GM18951 (cell line): ENCODE results near the gene COA1.
"Not testable (repeated sequence)": the region's sequence is repeated elsewhere in the genome, so short reads cannot be mapped to it uniquely, and the experiment has no call there.

Experiments
- POLR2A ChIP-seq: IDR thresholded peaks from 4 replicates; pipeline ENCODE4 v1.6.1; 2011; ENCODE audit warnings: mild to moderate bottlenecking; ENCODE audit not compliant: insufficient read length, insufficient read depth; ENCODE audit errors: extremely low read depth
- in situ Hi-C: fragments of 300-500 bp; cut with MboI; formaldehyde crosslinking; loops from one replicate; pipeline ENCODE4 v1.12.0; 2022; ENCODE audit warnings: low sequenced_read_pairs, mixed read lengths, inconsistent platforms; ENCODE audit not compliant: unreplicated experiment

Gene COA1

DNA sequence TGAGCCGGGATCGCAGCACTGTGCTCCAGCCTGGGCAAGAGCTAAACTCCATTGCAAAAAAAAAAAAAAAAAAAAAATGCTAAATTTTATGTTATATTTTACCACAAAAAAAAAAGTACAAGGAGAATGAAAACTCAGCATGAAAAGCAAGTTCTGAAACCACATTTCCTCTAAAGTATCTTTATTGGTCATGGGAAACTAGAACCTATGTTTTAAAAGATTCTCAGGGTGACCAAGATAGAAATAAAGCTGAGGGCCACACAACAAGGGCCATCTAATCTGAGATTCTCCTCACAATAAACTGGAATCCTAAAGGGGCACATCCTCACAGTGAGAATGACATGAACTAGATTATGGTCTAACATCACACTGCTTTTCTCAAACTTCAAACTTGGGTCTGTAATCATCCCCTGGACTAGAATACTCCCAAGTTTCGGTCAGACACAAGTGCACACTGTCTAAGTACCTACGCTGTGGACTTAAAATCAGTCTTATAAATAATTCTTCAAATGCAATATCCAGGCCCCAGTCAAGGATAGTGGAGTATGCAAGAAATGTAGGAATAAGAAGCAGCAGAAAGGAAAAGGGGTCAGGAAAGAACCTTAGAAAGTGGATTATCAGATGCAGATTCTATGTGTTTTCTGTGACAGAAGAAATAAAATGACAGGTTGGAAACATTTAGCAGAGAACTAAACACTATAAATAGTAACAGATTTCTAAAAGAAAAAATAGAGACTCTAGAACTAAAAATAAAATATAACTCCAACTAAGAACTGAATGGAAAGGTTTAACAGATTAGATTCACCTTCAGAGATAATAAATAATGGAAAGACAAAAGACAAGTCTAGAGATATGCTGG, 49.9 kb downstream of the COA1 start:
- TF ChIP-seq POLR2A: no peak
- in situ Hi-C loops: no loop called here

DNA sequence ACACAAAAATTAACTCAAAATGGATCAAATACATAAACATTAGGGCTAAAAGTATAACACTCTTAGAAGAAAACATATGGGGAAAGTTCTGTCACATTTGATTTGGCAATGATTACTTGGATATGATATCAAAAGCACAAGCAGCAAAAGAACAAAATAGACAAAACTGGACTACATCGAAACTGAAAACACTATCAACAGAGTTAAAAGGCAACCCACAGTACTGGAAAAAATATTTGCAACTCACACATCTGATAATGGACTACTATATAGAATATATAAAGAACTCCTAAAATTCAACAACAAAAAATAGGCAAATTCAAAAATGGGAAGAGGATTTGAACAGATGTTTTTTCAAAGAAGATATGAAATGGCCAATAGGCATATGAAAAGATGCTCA, 51.0 kb downstream of the COA1 start:
- no peak for TF ChIP-seq POLR2A
- in situ Hi-C loops: no loop called here

DNA sequence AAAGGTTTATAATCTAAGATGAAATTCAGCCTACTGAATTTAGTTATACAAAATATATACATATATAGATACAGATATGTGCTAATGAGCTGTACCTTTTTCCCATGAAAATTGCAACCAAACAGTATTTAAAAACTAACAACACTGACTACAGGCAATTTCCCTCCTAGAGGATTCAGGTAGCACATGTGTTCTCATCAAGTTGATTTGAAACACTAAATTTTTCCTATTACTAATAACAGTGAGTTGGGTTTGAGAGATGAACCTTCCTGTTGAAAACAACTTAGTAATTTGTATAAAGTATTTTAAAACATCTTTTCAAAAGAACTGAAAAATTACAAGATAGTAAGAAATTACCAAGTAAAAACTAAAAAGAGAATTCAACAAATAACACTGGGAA, 51.5 kb downstream of the COA1 start:
- TF ChIP-seq POLR2A: no peak
- in situ Hi-C loops: no loop called here

DNA sequence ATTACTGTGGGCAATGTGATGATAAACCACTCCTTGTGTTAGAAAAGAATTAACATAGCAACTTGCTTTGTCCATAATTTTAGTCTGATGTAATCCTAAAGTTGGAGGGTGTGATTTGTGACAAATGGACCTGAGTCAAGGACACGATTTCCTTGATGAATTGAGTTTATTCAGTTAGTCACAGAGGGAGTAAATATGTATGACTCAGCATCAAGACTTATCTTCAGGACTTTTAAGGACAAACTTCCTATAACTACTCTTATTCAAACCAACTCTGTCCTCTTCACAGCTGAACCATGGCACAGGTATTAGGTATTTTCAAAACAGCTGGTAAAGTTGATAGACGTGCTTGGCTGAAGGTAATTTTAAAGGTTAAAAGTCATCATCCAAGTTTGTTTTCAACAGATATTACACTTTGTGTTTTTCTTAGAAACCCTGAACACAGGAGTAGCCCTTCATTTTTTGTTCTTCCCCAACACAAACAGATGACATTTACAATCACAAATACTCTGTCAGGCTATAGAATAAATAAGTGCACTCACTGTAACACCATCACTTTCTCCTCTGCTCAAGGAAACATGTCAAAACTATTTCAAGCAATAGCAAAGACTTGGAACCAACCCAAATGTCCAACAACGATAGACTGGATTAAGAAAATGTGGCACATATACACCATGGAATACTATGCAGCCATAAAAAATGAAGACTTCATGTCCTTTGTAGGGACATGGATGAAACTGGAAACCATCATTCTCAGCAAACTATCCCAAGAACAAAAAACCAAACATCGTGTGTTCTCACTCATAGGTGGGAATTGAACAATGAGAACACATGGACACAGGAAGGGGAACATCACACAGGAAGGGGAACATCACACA, 54.5 kb downstream of the COA1 start:
- in situ Hi-C loops: no loop called here
- TF ChIP-seq POLR2A: no peak

DNA sequence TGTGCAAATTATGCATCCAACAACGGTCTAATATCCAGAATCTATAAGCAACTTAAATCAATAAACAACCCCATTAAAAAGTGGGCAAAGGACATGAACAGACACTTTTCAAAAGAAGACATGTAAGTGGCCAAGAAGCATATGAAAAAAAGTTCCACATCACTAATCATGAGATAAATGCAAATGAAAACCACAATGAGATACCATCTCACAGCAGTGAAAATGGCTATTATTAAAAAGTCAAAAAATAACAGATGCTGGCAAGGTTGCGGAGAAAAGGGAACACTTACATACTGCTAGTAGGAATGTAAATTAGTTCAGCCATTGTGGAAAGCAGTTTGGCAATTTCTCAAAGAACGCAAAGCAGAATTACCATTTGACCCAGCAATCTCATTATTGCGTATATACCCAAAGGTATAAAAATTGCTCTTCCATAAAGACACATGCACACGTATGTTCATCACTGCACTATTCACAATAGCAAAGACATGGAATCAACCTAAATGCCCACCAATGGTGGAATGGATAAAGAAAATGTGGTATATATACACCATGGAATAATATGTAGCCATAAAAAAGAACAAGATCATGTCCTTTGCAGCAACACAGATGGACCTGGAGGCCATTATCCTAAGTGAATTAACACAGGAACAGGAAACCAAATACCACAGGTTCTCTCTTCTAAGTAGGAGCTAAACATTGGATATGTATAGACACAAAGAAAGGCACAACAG, 55.9 kb downstream of the COA1 start:
- in situ Hi-C loops: not testable (repeated sequence)

DNA sequence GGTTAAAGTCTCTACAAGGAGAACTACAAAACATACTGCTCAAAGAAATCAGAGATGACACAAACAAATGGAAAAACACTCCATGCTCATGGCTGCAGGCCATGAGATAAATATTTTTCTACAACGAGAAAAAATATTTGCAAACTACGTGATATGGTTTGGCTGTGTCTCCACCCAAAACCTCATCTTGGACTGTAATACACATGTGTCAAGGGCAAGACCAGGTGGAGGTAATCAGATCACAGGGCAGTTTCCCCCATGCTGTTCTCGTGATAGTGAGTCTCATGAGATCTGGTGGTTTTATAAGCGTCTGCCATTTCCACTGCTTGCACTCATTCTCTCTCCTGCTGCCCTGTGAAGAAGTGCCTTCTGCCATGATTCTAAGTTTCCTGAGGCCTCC, 57.8 kb downstream of the COA1 start:
- TF ChIP-seq POLR2A: no peak
- in situ Hi-C loops: no loop called here

DNA sequence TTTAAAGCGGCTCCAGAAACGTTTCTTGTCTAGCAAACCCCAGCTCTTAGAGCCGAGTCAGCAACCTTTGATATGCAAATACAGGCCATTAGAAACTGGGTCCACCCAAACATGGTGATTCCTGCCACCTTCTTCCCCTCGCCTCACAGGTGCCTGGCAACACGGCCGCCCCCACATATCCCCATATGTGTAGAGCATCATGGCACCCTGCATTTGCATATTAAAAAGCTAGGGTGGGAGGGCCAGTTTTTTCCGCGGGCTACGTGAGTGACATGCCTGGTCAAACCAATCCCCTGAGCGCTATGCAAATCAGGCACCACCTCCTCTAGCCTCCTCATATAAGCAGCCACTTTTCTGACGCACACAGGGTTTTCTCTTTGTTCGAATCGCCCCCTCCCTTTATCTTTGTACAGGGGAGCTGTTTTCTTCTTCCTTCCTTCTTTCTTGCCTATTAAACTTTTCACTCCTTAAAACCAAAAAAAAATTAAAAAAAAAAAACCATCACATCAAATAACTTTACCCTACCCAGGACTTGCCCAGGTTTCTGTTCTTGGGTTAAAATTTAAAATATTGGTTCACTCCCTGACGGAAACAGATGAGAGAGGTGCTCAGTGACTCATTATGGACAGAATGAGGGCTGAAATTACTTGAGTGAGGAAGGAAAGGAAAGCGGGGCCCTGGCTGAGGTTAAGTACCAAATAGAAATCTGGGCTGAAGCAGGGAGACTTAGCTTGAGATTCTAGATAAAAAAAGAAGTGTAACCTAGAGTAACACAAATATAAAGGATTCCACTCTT, 59.8 kb downstream of the COA1 start:
- in situ Hi-C loops: no loop called here
- TF ChIP-seq POLR2A: no peak

DNA sequence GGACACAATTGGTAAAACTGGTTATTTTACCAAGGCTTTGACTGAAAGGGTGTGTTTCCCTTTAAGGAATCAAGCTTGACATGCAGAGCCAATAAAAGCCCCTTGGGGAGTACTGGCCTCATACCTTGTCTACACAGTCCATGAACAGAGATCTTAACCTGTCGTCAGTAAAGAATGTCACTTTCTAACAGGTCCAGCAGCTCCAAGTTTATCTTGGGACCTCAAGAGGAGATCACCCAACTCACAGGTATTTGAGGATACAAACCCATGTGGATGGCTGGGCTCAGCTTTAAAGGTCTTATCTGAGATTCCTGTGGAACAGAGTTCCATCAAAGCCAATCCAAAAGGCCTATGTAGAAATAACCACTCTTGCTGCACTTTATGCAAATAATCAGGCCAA, 61.3 kb downstream of the COA1 start:
- no peak for TF ChIP-seq POLR2A
- in situ Hi-C loops: no loop called here

DNA sequence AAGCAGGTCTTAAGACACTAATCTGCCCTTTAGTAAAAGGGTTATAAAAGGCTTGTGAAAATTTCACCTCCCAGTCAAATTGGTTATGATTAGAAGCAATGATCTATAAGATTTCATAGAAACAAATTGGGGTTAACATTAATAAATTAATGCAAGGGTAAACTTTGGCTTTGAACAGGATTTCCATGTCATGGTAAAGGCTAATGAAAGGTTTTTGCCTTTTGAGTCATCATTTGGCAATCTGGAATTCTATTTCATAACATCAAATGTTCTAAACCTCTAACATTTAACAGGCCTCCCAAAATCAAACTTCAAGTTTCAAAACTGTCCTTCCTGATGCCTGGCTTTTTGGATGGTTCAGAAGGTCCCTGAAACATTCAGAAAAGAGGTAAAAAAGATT, 62.4 kb downstream of the COA1 start:
- no peak for TF ChIP-seq POLR2A
- in situ Hi-C loops: no loop called here

DNA sequence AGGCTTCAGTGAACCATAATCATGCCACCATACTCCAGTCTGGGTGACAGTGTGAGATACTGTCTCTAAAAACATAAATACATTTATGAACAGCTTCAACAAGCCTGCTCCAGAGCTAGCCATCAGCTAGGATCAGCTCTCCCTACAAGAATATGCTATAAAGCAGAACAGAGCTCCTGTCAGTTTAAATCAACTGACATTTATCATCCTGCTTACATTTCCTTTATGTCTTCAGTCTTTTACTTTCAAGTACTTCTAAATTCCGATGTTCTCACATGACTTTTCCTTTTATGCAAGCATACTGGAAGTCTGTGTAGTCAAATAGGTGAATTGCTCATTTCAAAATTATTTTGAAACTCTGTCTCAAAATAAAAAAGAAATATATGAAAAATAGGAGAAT, 64.6 kb downstream of the COA1 start:
- in situ Hi-C loops: no loop called here
- TF ChIP-seq POLR2A: no peak

DNA sequence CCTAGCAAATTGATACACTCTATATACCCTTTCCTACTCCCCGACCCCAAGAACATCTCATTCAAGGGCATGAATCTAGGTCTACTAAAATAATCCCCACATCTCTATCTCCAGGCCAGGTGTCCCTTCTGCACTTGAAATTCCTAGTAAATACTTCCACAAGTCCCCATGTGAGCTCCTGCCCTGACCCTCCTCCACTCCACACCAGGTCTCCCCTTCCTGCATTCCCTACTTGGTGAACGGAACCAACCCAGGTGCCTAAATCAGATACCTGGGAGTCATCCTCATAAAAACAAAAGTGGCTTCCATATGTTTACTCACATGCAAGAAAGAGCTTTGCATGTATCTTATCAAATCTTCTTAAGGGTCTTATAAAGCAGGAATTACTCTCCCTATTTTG, 69.2 kb downstream of the COA1 start:
- in situ Hi-C loops: no loop called here

DNA sequence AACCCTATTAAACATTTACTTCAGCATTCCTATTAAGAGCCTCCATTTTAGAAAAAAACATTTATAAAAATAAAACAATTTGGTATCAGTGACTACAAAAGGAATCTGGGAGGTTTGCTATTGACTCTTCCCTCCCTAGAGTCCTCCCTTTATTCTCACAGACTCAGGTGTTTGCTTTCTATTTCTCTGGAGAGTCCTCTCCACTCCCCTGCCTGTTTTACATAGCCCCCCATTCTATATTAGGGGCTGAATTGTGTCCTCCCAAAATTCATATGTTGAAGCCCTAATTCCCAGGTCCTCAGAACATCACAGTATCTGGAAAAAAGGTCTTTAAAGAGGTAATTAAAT, 69.8 kb downstream of the COA1 start:
- no peak for TF ChIP-seq POLR2A
- in situ Hi-C loops: no loop called here

More for the DNA sequence above, 69.2 kb downstream of the COA1 start:
- no peak for TF ChIP-seq POLR2A

DNA sequence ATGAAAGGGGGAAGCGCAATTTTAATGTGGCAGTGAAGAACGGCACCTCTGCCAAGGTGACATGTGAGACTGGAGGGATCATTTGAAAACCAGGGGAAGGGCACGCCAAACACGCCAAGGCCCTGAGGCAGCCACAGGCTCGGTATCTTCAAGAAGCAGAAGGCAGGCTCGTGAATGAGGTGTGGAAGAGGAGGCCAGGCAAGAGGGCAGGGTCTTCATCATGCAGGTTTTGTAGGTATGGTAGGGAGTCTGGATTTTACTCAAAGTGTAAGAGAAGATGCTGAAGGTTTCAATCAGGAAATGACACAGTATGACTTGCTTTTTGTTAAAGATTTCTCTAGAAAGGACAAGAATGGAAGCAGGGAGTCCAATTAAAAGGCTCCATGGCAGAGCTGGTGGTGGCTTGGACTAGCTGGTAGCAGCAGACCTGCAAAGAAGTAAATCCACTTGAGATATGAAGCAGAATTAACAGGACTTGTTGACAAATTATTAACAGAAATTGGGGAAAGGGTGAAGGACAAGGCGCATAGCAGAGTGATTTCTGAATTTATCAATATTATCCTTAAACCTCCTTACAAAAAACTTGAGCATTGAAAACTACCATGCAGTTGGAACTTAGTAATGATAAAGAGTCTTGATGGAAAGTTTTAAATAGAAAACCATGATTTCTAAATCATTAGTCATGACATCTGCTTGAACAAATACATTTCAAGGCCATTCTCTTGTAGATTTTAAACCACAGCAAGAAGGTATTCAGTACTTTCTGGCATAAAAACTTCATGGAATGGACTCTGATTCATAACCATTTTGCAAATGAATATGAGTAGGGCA, 70.4 kb downstream of the COA1 start:
- in situ Hi-C loops: no loop called here
- no peak for TF ChIP-seq POLR2A
